CD4-positive, alpha-beta T cell treated with Interleukin-1 beta for 1 hour (primary cell): Measurements from ENCODE around the gene RBP5.

Experiments
- DNase-seq, 2 donors: peaks; one replicate each; pipeline ENCODE4 v3.0.0-alpha.2; 2020 to 2022

Gene RBP5, protein sequence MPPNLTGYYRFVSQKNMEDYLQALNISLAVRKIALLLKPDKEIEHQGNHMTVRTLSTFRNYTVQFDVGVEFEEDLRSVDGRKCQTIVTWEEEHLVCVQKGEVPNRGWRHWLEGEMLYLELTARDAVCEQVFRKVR

DNA sequence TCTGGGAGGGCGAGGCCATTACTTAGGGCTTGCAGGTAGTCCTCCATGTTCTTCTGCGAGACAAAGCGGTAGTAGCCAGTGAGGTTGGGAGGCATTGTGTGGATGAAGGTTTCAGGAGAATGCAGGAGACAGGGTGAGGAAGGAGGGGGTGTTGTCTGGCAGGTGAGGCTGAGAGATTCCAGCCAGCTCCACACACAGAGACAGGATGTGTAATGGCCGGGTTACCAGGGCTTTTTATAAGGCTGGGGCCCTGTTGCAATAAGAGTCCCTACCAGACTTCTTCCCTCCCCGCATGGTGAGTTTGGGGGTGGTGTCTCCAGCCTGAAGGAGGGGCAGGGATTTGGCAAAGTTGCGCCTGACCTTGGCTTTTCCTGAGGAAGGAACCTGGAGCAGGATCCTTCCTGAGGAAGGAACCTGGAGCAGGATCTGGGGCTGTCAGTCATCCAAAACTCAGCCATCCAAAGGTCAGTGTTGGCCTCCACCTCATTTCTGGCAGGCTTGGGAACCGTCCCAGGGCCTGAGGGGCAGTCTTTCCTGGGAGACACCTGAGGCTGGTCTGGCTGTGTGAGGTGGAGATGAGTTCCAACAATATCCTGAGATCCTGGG lies at the start of gene RBP5:
Gene RBP5 (minus strand): TSS at position 209 of the 606 bp plus-strand sequence. CDS start 114 bp downstream, at position 95.
- DNase-seq, result no peak

DNA sequence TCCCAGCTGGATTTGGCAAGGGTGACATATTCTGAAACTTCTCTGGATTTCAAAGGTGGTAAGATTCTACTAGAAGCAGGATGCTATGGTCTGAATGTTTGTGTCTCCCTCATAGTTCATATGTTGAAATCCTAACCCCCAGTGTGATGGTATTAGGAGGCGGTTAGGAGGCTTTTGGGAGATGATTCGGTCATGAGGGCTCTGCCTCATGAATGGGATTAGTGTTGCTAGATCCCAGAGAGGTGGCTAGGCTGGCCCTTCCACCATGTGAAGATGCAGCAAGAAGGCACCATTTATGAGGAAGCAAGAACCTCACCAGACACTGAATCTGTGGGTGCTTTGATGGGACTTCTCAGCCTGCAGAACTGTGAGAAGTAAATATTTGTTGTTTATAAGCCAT lies 49.8 kb upstream of the RBP5 start:
- no peak for DNase-seq

DNA sequence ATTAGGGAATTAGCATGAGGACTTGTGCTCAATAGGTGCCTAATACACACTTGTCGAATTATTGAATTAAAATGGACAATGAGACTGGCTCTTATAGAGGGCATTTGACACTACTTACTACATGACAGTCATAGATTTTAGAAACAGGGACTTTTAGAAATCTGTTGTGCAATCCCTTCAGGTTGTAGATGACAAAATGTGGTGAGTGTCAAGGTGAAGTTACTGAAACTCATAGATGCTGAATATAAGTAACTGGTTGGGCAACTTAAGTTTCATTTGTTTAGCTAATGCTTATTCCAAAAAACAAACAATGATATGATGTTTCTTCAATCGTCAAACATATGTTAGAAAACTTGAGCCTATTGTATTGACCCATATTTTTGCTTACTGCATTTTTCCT lies 47.9 kb upstream of the RBP5 start:
- DNase-seq, result no peak

DNA sequence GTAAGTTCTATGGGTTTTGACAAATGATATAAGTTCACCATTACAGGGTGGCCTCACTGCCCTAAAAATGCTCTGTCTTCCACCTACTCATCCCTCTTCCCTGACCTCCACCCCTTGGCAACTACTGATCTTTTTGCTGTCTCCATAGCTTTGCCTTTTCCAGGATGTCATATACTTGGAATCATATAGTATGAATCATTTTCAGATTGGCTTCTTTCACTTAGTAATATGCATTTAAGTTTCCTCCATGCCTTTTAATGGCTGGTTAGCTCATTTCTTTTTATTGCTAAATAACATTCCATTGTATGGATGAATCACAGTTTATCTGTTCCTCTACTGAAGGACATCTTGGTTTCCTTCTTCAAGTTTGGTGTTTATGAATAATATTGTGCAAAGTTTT lies 46.8 kb upstream of the RBP5 start:
- DNase-seq, result no peak

DNA sequence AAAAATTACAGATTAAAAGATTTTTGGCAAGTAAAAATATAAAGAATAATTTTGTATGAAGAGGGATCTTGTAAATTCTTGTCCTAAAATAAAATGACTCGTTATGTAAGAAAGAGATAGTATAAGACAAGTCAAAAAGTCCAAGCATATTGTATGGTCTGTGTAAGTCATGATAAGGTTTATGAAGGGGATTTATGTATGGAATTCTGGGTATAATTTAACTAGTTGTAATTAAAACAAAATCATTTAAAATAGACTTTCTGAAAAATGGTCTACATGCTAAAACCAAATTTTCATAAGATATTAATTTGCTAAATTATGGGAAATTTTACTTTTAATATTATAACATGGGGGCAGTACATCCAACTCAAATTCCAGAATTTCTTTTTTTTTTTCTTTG lies 43.2 kb upstream of the RBP5 start:
- no peak for DNase-seq

DNA sequence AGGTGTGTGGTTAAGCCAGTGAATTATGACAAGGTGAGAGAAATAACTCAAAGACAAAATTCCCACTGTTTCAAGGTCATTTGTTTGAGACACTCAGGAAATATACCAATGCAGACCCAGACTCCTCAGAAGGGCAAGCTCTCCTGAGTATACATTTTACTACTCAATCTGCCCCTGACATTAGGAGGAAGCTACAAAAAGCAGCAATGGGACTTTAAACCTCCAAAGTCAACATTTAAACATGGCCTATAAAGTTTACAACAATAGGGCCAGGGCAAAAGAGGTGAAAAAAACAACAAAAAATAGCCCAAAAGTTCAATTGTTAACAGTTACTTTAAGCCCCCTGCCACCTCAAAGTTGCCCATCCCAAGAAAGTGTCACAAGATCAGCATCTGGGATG lies 41.3 kb upstream of the RBP5 start:
- DNase-seq, result no peak

DNA sequence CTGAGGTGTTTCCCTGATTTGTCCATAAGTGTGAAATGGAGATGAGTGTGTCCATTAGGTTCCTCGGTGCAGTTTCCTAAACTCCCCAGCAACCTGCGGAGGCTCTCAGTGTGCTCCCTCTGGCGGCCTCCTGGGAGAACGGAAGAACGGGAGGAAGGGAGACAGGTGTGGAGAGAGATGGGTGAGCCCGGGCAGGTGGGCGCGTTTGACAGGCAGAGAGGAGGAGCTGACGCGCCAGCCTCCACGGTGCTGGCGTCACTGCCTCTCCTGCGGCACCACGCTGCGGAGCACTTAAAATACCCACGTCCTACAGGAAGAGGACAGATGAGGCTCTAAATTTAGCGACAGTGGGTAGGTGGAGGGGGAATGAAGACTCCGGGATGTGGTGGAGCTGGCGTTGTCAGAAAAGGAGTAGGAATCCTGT lies 34.0 kb upstream of the RBP5 start:
- peak in 1 of 2 donors; percentile 20 for DNase-seq

DNA sequence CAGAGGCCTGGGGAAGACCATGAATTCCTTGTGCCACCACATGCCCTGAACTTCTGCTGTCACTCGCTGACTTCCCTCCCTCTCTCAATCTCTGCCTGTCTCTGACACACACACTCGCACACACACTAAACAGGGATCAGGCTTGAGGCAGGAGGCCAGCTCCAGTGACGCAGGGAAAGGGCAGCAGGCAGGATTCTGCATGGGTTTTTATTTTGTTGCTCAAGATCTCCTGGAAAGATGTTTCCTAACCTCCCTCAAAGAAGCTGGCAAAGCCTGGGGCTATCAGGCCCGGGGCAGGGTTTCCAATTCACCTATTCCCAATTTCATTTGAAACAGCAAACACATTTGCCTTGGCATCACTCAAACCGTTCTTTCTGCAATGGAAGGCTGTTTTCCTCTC lies 33.1 kb upstream of the RBP5 start:
- no peak for DNase-seq

DNA sequence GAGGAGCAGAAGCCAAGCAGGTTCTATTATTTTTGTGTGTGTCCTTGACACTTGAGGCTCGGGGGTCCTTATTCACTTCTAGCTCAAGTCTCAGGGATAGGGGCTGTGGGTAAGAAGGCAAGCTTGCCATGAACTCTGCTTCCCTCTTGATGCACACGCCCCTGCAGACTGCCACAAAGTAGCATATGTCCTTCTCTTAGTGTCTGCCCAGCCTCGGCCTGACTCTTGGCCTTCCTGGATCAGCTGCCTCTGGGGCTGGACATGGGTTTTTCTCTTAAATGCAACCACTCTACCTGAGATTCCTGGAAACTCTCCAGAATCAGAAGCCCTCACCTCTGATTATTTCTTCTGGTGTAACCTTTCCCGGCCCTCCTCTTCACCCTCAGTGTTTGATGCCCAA lies 32.6 kb upstream of the RBP5 start:
- no peak for DNase-seq

DNA sequence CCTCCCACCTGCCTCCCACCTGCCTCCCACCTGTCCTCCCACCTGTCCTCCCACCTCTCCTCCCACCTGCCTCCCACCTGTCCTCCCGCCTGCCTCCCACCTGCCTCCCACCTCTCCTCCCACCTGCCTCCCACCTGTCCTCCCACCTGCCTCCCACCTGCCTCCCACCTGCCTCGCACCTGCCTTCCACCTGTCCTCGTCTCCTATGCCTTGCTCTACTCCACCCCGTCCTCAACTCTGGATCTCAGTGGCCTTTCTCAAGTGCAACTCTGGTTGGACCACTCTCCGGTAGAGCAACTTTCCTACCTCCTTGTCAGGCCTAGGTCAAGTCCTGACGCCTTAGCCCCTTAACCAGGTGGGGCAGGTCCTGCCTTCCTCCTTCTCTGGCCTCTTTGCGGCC lies 31.5 kb upstream of the RBP5 start:
- no peak for DNase-seq

DNA sequence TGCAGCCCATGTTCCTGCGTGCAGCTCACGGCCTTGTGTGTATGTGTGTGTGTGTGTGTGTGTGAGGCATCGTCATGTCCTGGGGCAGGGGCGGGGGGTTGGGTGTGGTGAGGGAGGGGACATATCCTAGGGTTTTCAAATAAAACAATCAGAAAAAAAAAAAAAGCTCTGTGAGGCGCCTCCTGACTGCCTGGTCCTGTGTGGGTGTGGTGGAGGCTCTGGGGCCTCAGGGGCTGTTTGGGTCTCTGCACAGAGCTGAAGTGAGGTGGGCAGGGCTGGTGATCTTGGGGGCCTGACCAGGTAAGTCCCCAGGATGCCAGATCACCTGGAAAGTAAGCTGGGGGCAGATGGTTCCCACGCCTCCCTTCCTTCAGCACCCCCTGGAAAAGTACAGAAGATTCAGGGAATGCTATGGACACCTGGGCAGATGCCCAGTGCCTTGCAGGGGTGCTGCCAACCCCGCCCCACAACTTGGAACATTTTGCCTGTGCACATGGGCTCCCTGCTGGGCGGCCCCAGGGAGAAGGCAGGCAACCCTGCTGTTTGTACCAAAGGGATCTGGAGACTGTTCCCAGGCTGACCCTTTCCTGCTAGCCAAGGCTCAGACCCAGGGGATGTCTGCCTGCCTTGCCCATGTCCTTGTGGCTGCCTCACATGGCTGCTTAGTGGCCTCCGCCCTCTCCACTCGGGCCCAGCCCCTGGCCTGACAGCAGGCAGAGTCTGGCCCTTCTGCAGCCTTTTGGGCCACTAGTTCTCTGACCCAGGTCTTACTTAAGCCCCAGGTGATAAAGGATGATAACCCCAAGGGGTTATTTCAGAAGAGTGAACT lies 30.3 kb upstream of the RBP5 start:
- DNase-seq, result no peak

DNA sequence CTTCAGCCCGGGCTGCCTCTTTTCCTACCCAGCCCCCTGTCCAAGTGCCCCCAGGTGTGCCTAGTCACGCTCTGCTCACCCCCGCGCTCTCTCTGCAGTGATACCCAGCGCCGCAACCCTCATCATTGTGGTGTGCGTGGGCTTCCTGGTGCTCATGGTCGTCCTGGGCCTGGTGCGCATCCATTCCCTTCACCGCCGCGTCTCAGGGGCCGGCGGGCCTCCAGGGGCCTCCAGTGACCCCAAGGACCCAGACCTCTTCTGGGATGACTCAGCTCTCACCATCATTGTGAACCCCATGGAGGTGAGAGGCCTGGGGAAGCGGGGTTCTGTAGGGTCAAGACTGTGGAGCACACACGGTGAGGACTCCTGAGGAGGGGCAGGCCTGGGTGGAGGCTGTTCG lies 28.7 kb upstream of the RBP5 start:
- no peak for DNase-seq

DNA sequence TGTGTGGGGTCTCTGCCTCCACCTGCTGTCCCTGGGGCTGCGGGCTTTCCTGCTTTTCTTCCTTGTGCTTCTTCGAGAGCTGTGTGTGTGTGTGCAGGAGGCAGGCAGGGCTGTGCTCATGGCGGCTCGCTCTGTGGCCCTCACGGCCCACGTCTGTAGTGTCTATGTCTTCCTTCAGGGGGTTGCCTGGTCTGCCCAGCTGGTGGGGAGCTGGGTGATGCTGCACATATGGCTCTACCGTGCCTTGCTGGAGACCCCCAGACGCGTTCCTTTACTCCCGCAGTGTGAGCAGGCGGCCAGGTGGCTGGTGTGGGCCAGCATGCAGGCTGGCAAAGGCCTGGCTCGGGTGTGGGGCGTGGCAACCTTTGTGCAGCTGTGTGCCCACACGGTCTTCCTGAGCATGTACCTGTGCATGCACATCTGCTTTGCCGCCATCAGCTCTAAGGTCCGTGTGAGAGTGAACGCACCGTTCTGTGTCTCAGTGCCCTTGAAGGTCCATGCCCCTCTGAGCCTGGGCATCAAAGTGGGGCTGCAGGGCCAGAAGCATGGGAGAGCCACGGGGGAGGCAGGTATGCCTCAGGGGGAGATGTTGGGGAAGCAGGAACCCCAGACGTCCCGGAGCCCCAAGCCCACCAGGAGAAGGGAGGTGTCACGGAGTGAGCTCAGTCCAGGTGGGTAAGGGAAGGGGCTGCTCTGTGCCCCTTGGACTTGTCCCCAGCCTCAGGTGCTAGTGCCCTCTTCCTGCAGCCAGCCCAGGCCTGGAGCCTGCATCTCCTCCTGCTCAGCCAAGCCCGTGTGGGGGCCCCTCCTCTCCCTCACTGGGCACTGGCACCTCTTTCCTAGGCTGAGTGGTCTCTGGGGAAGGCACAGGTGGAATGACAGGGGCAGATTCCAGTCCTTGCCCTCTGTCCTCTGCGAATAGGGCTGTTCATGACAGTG lies 27.8 kb upstream of the RBP5 start:
- no peak for DNase-seq

DNA sequence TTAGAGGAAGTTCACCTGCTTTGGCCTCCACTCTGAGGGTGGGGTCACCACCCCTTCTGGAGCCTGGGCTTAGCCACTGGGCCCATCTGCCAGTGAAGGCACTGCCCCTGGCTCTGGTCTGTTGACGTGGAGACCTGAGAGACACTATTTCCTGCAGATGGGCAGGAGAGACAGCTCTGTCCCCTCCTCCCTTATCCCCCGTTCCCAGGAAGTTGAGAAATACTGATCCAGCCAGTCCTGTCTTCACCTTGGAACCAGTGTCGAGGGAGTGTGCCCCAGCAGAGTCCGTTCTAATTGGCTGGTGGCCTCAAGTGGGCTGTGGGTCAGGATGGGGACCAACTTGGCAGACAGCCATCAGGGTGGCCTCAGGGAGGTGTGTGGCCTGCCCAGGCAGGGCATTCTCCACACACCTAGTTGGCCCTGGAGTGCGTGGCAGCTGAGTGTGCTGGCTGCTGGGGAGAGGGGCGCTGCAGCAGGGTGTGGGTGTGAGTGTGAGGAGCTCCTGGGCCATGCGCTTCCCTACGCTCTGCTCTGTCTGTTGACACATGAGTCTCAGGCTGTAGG lies 26.9 kb upstream of the RBP5 start:
- DNase-seq, result no peak

DNA sequence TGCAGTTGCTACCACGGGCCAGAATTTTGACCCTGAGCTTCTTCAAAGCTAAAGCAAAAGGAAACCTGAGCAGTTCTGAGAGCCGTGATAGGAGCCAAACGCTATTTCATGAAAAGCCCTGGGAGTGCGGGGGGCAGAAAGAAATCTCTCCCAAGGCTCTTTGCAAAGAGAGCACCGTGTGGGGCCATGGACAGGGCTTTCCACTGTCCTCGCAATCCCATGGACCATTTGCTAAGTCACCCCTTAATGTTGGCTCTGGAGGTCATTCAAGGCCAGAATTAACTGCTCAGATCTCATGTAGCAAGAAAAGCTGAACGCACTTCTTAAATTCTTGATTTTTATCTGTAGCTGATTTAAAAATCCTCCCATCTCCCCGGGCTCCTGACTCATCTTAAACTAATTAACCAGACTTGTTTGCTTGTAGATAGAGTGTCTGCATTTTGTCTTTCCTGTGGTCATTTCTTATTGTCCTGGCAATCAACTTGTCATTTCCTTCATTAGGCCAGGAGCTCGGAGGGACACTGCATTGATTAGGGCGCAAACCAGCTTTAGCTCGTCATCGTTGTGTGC lies 26.3 kb upstream of the RBP5 start:
- DNase-seq, result no peak

DNA sequence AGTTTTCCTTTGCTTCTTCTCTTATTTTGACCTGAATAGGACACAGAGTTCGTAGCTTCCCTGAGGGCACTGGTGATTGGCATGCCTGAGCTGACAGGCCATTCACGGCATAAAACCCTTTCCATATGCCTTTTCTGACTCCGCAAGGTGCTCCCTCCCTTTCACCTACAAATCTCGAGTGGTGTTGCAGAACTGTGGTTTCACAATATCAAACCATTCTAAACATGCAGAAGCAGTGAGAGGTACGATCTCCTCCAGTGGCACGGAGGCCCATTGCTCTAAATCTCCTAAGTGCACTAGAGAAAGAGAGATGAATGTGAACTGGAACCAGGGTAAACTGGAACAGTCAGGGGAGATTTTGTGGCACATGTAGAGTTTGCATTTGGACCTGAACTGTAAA lies 25.4 kb upstream of the RBP5 start:
- no peak for DNase-seq

DNA sequence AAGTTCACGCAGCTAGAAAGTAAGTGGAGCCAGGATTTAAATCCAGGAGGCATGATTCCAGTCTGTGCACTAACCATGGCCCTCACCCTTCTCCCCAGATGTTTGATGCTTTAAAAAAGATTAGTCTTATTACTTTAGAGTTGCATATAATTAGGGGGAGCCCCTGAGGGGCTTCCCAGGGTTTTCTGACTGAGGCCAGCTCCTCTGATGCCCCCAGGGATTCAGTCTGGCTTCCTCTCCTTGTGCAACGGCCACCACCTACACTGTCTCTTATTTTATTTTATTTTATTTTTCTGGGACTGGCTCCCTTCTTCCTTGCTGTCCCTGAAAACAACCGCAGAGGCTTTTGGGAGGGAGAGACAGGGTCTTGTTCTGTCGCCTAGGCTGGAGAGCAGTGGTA lies 24.1 kb upstream of the RBP5 start:
- DNase-seq, result no peak

DNA sequence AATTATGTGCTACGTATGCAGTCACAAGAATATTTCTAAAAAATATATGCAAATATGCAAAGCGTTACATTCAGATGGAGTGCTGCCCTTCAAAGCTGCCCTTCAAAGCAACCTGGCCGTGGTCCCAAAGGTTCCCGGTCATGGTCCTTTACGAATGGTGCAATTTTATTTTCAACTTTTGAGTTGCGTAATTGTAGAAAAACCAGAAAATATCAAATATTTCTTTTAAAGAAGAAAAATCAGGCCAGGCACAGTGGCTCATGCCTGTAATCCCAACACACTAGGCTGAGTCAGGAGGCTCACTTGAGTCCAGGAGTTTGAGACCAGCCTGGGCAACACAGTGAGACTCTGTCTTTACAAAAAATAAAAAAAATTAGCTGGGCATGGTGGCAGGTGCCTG lies 22.8 kb upstream of the RBP5 start:
- DNase-seq, result no peak

DNA sequence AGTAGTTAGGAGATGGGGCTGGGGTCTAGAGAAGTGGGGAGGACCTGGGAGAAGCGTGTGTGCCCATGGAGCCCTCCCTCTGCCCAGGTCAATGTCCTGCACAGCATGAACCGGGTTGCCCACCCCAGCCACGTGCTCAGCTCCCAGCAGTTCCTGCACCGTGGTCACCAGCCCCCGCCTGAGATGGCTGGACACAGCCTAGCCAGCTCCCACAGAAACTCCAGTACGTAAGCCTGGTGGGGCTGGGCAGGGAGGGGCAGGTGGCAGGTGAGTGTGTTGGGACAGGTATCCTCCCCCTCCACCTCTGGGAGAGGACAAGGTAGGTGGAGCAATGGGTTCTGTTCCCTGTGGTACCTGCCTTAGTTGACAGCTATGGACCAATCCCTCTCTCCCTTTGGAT lies 22.2 kb upstream of the RBP5 start:
- DNase-seq, result no peak

DNA sequence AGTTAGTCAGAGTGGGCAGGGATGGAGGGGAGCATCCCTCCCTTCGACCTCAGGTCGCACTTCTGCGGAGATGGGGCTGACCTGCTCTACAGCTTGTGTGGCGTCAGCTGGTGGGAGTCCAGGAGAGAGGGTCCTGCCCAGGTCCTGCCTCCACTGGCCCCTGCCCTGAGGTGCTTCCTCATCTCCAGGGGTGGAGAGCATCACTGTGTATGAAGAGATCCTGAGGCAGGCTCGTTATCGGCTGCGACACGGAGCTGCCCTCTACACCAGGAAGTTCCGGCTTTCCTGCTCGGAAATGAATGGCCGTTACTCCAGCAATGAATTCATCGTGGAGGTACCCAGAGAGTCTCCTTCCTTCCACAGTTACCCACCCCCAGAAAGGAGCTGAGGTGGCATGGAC lies 21.7 kb upstream of the RBP5 start:
- no peak for DNase-seq

DNA sequence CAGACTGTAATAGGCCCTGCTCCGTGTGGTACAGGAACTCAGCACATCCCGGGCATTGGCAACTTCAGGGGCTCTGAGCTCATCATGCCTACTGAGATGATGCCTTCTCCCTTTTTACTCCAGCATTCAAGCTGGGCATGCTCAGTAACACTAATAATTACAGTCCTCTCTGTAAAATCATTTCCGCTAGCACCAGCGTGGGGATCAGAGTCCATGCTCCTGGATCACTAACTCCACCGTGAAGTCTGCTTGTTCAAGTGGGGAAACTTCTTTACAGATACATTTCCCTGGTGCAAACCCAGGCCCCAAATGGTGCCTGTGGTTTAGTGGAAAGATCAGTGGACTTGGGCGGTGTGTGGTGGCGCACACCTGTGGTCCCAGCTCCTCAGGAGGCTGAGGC lies 18.2 kb upstream of the RBP5 start:
- DNase-seq, result no peak

DNA sequence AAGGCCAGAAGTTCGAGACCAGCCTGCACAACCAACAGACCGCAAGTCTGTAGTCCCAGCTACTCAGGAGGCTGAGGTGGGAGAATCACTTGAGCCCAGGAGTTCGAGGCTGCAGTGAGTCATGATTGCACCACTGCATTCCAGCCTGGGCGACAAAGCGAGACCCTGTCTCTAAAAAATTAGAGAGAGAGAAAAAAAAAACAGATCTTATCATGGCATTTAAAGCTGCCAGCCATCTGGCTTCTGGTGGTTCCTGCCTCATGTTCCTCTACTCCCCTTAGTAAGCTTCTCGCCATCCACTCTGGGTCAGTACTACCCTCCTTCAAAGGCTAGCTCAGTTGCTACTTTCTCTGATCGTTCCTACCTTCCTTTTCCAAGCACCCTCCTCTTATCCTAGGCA lies 17.5 kb upstream of the RBP5 start:
- no peak for DNase-seq

DNA sequence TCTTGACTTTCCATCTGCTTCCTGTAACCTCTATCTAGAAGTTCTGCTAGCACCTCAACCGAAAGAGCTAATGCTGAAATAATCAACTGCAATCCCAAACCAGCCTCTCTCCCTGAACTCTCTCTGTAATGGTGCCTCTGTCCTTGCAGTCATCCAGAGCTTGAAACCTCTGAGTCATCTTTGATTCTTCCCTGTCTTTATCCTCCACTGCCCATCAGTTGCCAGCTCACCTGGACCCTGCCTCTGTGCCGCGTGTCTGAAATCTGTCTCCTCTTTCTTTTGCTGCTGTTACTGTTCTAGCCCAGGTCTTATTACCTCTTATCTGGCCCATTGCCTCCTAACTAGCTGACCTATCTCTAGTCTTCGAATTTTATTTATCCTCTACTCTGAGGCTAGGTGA lies 17.0 kb upstream of the RBP5 start:
- DNase-seq, result no peak
